ENCODE measurements around the gene ANKRD39. TPM values are rescaled to one million over a fixed set of nuclear protein-coding genes. Genes with fewer than 3 reads are reported as not detected.

Gene ANKRD39
- total RNA-seq, 1 experiment from 2014 or later = 24.4 TPM

GRCh38 chr2:96839293-96839874 lies 18.4 kb downstream of the ANKRD39 start:
- DNase-seq (ENCODE audit: low read depth, low spot score) = no peak
- ChIA-PET CTCF (no interaction called here), POLR2A (no interaction called here)
- TF ChIP-seq POLR2AphosphoS5 (IDR thresholded peaks at IDR 0.05; ENCODE audit: low read depth, low read length) = 0 out of 2 replicates have a peak, but pooled peaks have one; percentile 13
- no peak for TF ChIP-seq REST (IDR thresholded peaks at IDR 0.05; ENCODE audit: insufficient read depth in 1 of 2, low read depth in 2 of 2, low read length in 1 of 2)
- no peak for TF ChIP-seq SIN3A (IDR thresholded peaks at IDR 0.05; ENCODE audit: borderline replicate concordance, insufficient read depth, low read depth, low read length)
- intact Hi-C loops (cut with micrococcal nuclease; ENCODE audit: unreplicated experiment) (no loop called here), in situ Hi-C loops (cut with HindIII; ENCODE audit: low pct_unique_long_range_greater_than_20kb, low sequenced_read_pairs) (no loop called here)
- Histone ChIP-seq H3K9me3 (ENCODE audit: control insufficient read depth, insufficient read depth, low read depth, low read length) (no peaks in the 10 kb centered on the region), H3K4me1 (ENCODE audit: control insufficient read depth, insufficient read depth, low read length) (no peaks in the 10 kb centered on the region), H3K27me3 (ENCODE audit: control insufficient read depth, insufficient read depth, low read length) (no peaks in the 10 kb centered on the region), H3K27ac (ENCODE audit: low read length) (no peak overlapping the region), H3K4me3 (ENCODE audit: low read depth in 2 of 2, low read length in 2 of 2) (no peak overlapping the region), H3K36me3 (ENCODE audit: control insufficient read depth, insufficient read depth, low read length) (peaks cover 3% of the 10 kb centered on the region; the same call in 1 of the 2 replicates)
- ATAC-seq = 0 out of 2 replicates have a peak, but pooled peaks have one; percentile 3
- BruUV-seq (replicated peaks) = no TSS peak

- ChIA-PET CTCF (no interaction called here), POLR2A (no interaction called here)
- no TSS peak for BruUV-seq (replicated peaks)
- no peak overlapping the region for H3K27ac ChIP-seq (ENCODE audit: low read length)
- H3K9me3 ChIP-seq (ENCODE audit: control insufficient read depth, insufficient read depth, low read depth, low read length) = no peaks in the 10 kb centered on the region
- ATAC-seq = no peak
- H3K36me3 ChIP-seq (ENCODE audit: control insufficient read depth, insufficient read depth, low read length) = peaks cover 3% of the 10 kb centered on the region; the same call in 1 of the 2 replicates
- in situ Hi-C loops (cut with HindIII; ENCODE audit: low pct_unique_long_range_greater_than_20kb, low sequenced_read_pairs) (no loop called here), intact Hi-C loops (cut with micrococcal nuclease; ENCODE audit: unreplicated experiment) (no loop called here)
- no peak for DNase-seq (ENCODE audit: low read depth, low spot score)
- H3K4me1 ChIP-seq (ENCODE audit: control insufficient read depth, insufficient read depth, low read length) = no peaks in the 10 kb centered on the region
- H3K27me3 ChIP-seq (ENCODE audit: control insufficient read depth, insufficient read depth, low read length) = no peaks in the 10 kb centered on the region
- TF ChIP-seq CTCF (IDR thresholded peaks at IDR 0.05) = no peak
- TF ChIP-seq POLR2AphosphoS5 (IDR thresholded peaks at IDR 0.05; ENCODE audit: low read depth, low read length) = 0 out of 2 replicates have a peak, but pooled peaks have one; percentile 17
- no peak overlapping the region for H3K4me3 ChIP-seq (ENCODE audit: low read depth in 2 of 2, low read length in 2 of 2)
These were observed 19.2 kb downstream of the ANKRD39 start for GRCh38 chr2:96838345-96839292.

GRCh38 chr2:96837575-96837974 lies 20.2 kb downstream of the ANKRD39 start:
- Histone ChIP-seq H3K4me3 (ENCODE audit: low read depth in 2 of 2, low read length in 2 of 2) (no peak overlapping the region), H3K36me3 (ENCODE audit: control insufficient read depth, insufficient read depth, low read length) (peaks cover 3% of the 10 kb centered on the region; the same call in 1 of the 2 replicates), H3K9me3 (ENCODE audit: control insufficient read depth, insufficient read depth, low read depth, low read length) (no peaks in the 10 kb centered on the region), H3K27ac (ENCODE audit: low read length) (no peak overlapping the region), H3K27me3 (ENCODE audit: control insufficient read depth, insufficient read depth, low read length) (no peaks in the 10 kb centered on the region), H3K4me1 (ENCODE audit: control insufficient read depth, insufficient read depth, low read length) (no peaks in the 10 kb centered on the region)
- TF ChIP-seq TCF7L2 (IDR thresholded peaks at IDR 0.05; ENCODE audit: low read depth, low read length) (no peak), SIN3A (IDR thresholded peaks at IDR 0.05; ENCODE audit: borderline replicate concordance, insufficient read depth, low read depth, low read length) (no peak), POLR2AphosphoS5 (IDR thresholded peaks at IDR 0.05; ENCODE audit: low read depth, low read length) (no peak), CTCF (IDR thresholded peaks at IDR 0.05) (no peak), REST (IDR thresholded peaks at IDR 0.05; ENCODE audit: insufficient read depth in 1 of 2, low read depth in 2 of 2, low read length in 1 of 2) (no peak)
- ChIA-PET POLR2A (no interaction called here), CTCF (no interaction called here)
- intact Hi-C loops (cut with micrococcal nuclease; ENCODE audit: unreplicated experiment) = no loop called here
- in situ Hi-C loops (cut with HindIII; ENCODE audit: low pct_unique_long_range_greater_than_20kb, low sequenced_read_pairs) = no loop called here
- DNase-seq (ENCODE audit: low read depth, low spot score) (no peak), ATAC-seq (no peak)
- no TSS peak for BruUV-seq (replicated peaks)
